ENCODE results near the gene MBD3.

MBD3 gene

DNA sequence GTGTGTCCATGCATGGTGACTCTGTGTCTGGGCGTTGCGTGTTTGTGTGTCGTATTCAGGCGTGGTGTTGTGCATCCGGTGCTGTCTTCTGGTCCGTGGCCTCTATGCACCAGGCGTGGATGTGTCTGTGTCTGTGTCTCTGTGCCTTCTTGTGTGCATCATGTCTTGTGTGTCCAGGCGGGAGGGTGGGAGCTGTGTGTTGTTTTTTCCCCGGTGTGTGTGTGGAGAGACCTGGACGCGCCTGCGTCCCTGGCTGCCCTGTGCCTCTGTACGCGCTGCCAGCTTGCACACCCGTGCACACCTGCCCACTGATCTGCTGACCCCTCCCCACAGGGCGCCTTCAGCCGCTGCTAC, 67.7 kb downstream of the MBD3 start:
- Mint-ChIP-seq H3K9me3 (no peaks in the 10 kb centered on the region), H3K27me3 (ENCODE audit: low read depth, poor library complexity) (peaks cover 70% of the 10 kb centered on the region), H3K4me1 (peaks cover 8% of the 10 kb centered on the region), H3K27ac (no peak overlapping the region), H3K36me3 (ENCODE audit: low read depth) (no peaks in the 10 kb centered on the region), H3K4me3 (peak overlapping the region; percentile 79)
- DNase-seq: no peak
- TF ChIP-seq, protein P1, sequence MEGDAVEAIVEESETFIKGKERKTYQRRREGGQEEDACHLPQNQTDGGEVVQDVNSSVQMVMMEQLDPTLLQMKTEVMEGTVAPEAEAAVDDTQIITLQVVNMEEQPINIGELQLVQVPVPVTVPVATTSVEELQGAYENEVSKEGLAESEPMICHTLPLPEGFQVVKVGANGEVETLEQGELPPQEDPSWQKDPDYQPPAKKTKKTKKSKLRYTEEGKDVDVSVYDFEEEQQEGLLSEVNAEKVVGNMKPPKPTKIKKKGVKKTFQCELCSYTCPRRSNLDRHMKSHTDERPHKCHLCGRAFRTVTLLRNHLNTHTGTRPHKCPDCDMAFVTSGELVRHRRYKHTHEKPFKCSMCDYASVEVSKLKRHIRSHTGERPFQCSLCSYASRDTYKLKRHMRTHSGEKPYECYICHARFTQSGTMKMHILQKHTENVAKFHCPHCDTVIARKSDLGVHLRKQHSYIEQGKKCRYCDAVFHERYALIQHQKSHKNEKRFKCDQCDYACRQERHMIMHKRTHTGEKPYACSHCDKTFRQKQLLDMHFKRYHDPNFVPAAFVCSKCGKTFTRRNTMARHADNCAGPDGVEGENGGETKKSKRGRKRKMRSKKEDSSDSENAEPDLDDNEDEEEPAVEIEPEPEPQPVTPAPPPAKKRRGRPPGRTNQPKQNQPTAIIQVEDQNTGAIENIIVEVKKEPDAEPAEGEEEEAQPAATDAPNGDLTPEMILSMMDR (IDR thresholded peaks at IDR 0.05): no peak

DNA sequence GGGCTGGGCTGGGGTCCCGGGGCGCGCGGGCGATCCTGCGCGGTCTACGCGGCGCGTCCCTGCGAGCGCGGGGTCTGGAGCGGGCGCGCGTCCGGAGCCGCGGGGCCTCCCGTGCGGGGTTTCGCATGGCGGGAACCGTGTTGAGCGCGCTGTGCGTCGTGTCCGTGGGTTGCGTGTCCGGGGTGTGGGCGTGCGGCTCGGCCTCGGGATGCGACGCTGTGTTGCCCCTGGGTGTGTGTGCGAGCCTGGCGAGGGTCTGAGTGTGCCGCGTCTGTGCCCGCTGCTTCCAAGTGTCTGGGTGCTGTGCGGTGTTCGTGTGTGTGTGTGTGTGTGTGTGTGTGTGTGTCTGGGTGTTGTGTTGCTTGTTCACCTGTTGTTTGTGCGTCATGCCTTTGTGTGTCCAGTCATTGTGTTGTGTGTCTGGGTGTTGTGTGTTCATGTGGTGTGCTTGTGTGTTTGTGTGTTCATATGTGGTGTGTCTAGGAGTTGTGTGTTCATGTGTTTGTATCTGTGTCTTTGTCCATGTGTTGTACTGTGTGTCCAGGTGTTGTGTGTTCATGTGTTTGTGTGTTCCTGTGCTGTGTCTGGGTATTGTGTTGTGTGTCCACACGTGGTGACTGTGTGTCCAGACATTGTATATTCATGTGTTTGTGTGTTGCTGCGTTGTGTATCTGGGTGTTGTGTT, 68.2 kb downstream of the MBD3 start:
- no peak overlapping the region for H3K27ac Mint-ChIP-seq

More for the DNA sequence above, 68.2 kb downstream of the MBD3 start:
- DNase-seq: no peak
- peaks cover 72% of the 10 kb centered on the region for H3K27me3 Mint-ChIP-seq (ENCODE audit: low read depth, poor library complexity)
- TF ChIP-seq, protein P1 (IDR thresholded peaks at IDR 0.05): no peak
- H3K9me3 Mint-ChIP-seq: no peaks in the 10 kb centered on the region
- no peaks in the 10 kb centered on the region for H3K36me3 Mint-ChIP-seq (ENCODE audit: low read depth)
- peaks cover 8% of the 10 kb centered on the region for H3K4me1 Mint-ChIP-seq
- H3K4me3 Mint-ChIP-seq: peak overlapping the region; percentile 79

Measured in nephron progenitor cell (in vitro differentiated cells).